Stimulated activated CD8-positive, alpha-beta memory T cell treated with anti-CD3 and anti-CD28 coated beads, Interleukin-4, amount 100 ng/mL, for 48 hours (primary cell): Measurements from ENCODE around the gene CD248.
"Not testable (repeated sequence)": the region's sequence is repeated elsewhere in the genome, so short reads cannot be mapped to it uniquely, and the experiment has no call there.

ENCODE experiments used
- DNase-seq: peaks from one replicate; pipeline ENCODE4 v3.0.0-alpha.2; 2020

Gene CD248

GRCh38 chr11:66287211-66287888 lies 29.5 kb downstream of the CD248 start:
- DNase-seq, result no peak

GRCh38 chr11:66286699-66287098 lies 30.1 kb downstream of the CD248 start:
- DNase-seq, result no peak

GRCh38 chr11:66285250-66285947 lies 31.4 kb downstream of the CD248 start:
- no peak for DNase-seq

- DNase-seq, result no peak
These were observed 32.2 kb downstream of the CD248 start for GRCh38 chr11:66284526-66285078.

DNA sequence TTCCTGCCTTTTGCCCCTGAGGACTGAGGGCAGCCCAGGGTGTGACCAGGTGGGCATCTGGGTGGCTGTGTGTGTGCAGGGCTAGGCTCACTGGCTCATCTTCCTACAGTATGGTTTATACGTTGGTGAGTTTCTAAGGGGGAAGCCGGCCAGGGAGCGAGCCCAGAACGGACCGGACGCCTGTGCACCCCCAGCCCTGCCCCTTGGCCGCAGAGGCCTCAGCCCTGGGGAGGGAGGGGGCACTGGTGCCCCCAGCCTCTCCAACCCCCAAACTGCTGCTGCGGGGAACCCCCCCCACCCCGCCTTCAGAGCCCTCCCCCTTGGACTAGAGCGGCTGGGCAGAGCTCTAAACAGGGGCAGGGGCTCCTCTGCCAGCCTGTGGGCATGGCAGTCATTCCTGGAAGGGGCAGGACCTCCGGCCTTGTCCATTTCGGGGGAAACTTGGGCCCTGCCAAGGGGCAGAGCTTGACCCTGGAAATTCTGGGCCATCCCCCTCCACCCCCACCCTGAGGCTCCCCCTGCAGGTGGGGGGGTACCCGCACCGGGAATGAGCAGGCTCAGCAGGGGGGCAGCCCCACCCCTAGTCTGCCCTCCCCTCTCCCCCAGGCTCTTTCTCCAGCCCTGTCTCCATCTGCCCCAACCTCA lies 33.3 kb downstream of the CD248 start:
- DNase-seq, result no peak

DNA sequence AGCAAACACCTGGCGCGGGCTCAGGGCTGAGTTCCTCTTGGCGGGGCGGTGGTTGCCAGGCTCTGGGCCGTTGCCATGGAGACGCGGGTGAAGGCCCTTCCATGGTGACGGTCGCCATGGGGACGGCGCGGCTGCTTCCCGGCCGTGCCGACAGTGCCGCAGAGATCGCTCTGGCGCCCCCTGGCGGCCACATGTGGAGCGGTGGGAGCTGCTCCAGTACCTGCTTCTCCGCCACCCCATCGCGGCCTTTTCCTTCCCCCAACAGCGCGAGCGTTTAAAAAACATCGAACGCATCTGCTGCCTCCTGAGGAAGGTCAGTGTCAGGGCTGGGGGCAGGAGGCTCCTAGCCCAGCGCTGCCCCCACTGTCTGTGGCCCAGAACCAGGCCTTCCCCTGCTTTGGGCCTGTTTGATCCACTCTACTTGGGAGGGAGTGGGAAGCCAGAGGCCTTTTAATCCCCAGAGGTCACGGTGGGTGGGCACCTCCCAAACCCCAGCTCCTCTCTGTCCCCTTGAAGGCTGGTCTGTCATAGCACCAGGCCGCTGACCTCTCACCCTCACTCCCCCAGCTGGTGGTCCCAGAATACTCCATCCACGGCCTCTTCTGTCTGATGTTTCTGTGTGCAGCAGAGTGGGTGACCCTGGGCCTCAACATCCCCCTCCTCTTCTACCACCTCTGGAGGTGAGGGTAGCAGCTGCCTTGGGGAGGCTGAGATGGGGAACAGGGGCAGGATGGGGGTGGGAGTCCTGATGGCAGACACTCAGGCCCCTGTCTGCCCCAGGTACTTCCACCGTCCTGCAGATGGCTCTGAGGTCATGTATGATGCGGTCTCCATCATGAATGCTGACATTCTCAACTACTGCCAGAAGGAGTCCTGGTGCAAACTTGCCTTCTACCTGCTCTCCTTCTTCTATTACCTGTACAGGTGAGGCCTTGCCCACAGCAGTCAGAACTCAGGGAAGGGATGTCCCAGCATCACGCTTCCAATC lies 34.1 kb downstream of the CD248 start:
- peak; percentile 100 for DNase-seq

- no peak for DNase-seq
These were observed 34.9 kb downstream of the CD248 start for GRCh38 chr11:66281776-66282467.

DNA sequence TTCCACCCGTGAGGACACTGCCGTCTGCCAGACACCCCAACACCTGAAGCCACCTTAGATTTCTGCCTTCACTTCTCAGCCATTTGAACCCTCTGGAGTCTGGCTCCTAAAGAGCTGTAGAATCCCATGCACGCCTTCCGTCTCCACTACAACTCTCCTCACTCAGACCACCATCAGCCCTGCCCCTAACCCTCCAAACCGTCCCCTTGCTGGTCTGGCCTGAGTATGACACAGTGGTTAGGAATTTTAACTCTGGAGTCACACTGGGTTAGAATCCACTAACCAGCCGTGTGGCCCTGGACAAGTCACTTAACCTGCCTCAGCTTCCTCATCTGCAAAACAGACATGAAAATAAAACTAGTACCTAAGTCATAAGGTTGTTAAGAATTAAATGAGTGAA lies 35.8 kb downstream of the CD248 start:
- no peak for DNase-seq

DNA sequence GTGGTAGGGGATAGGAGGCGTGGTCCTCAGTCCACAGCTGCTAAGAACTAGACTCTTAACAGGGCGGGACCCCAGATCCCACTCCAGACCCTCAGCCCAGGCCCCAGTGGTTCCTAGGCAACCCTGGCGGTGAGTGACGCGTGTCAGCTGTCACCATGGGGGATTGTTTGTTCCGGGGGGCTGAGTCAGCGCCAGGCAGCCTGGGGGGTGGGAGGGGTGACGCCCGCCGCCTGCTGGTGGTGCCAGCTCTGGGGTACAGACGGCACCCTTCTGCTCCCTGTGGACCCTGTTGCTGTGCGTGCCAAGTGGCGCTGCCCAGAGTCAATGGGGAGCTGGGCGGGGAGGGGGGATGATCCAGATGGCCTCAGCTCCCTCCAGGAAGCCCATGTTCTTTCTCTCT lies 36.4 kb downstream of the CD248 start:
- DNase-seq, result no peak

DNA sequence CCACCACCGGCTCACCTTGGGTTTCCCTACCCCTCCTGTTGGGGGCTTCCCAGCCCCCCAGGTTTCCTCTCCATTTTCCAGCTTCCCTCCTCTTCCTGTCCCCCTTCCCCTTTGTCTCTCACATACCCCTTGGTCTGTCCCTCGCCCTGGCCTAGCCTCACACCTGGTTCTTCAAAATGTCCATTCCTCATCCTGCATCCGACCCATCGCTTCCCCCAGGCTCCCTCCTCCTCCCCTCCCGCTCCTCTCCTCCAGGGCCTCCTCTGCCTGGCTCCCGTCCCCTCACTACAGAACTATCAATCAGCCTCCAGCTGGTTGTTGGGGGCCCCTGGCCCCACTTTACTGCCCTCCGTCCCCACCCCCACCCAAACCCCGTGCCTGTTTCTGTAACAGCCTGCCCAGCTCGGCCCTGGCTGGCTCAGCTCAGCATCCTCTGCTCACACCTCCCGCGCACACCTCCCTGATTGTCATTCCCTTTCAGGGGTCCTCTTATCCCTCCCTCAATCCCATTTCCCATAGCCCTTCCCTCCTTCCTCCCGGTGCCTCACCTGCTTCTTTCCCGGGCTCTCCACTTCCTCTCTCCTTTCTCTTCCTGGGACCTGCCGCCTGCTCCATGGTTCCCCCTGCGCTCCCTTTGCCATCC lies 37.6 kb downstream of the CD248 start:
- no peak for DNase-seq

GRCh38 chr11:66278363-66279091 lies 38.3 kb downstream of the CD248 start:
- no peak for DNase-seq

DNA sequence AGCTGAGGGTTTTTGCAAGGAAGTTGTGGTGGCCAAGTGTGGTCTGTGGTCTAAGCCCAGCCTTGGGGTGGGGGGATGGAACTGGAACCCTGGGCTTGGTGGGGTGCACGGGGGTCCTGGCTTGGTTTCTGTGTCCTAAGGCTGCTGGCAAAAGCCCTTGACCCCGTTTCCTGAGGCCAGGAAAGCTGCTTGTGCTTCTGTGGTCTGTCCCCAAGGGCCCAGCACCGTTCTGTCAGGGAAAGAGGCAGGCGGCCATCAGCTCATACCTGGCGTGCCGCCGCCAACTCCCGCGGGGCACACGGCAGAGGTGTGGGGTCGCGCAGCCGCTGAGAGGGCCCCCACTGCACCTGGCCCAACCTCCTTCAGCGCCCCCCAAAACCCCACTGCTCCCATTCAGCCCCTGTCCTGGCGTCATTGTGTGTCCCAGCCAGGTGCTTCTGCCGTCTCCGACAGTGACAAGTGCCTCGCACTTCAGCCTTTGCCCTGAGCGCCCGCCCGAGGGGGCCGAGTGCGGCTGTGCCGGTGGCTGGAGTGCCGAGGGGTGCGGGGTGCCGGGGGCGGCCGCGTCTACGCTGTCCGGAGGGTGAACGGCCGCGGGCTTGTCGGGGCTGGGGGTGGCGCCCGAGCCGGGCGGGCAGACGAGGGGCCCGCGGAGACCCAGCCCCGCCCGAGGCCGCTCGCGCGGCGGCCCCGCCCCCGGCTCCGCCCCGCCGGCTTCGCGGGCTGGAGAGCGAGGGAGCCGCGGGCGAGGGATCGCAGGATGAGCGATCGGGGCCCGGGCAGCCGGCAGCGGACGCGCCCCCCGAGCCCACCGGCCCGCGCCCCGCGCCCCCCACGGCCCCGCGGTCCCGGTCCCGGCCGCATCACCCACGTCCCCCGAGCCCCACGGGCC lies 39.1 kb downstream of the CD248 start, which contains the start of gene CNIH2:
CNIH2 (plus strand) TSS at position 705 of the 892 bp plus-strand sequence. CDS start 282 bp downstream, outside the sequence.
- DNase-seq, result peak; percentile 54

DNA sequence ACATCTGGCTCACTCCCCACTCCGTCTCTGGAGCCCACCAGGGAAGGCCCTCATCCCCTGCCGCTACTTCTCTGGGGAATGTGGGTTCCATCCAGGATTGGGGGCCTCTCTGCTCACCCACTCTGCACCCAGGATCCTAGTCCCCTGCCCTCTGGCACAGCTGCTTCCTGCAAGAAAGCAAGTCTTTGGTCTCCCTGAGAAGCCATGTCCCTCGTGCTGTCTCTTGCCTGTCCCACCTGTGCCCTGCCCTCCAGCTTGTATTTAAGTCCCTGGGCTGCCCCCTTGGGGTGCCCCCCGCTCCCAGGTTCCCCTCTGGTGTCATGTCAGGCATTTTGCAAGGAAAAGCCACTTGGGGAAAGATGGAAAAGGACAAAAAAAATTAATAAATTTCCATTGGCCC lies 39.8 kb downstream of the CD248 start:
- DNase-seq, result not testable (repeated sequence)

DNA sequence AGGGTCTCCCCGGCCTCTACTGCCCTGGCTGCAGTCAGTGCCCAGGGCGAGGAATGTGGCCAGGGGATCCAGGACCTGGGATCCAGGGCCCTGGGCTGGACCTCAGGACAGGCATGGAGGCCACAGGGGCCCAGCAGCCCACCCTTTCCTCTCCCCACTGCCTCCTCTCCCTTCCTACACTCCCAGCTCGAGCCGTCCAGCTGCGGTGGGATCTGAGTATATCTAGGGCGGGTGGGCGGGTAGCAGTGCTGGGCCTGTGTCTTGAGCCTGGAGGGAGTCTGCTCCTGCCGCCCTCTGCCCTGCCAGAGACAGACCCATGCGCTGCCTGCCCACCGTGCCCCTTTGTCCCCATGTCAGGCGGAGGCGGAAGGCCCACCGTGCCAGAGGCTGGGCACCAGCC lies 40.2 kb downstream of the CD248 start:
- DNase-seq, result not testable (repeated sequence)

DNA sequence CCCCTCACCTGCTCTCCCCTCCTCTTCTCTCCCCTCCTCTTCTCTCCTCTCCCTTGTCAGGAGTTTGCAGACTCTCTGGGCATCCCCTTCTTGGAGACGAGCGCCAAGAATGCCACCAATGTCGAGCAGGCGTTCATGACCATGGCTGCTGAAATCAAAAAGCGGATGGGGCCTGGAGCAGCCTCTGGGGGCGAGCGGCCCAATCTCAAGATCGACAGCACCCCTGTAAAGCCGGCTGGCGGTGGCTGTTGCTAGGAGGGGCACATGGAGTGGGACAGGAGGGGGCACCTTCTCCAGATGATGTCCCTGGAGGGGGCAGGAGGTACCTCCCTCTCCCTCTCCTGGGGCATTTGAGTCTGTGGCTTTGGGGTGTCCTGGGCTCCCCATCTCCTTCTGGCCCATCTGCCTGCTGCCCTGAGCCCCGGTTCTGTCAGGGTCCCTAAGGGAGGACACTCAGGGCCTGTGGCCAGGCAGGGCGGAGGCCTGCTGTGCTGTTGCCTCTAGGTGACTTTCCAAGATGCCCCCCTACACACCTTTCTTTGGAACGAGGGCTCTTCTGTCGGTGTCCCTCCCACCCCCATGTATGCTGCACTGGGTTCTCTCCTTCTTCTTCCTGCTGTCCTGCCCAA lies 40.7 kb downstream of the CD248 start:
- no peak for DNase-seq

DNA sequence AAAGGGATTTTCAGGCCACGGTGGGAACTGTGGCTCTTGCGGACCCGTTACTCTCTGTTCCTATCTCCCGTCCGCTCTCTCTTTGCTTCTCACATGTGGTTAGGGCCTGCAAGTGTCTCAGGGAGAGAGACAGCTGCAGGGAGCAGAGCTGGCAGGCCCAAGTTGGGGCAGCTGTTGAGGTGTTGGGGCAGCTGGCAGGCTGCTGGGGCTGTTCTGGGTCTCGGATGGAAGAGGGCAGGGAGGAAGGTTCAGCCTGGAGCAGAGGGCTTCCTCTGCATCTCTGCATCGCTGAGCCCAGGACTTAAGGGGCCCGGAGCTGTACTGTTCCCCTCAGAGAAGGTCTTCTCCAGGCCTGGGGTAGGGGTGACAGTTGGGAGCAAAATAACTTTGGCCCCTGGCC lies 41.4 kb downstream of the CD248 start:
- DNase-seq, result no peak

GRCh38 chr11:66274219-66274618 lies 42.6 kb downstream of the CD248 start:
- no peak for DNase-seq

- no peak for DNase-seq
These were observed 44.2 kb downstream of the CD248 start for GRCh38 chr11:66272596-66272995.

DNA sequence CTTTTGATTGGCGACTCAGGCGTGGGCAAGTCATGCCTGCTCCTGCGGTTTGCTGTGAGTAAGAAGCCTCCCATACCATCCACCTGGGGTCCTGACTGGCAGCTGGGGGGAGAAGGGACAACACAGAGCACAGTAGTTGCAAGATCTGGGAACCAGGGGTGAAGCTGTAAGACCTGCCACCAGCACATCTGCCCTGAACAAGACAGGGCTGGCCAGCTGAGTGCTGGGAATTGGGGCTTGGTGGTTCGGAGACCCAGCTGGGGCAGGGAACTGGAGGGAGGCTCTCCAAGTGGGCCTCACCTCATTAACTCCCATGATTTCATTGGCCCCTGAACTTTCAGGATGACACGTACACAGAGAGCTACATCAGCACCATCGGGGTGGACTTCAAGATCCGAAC lies 45.0 kb downstream of the CD248 start:
- no peak for DNase-seq
